PC-9 (cell line): Measurements from ENCODE around the gene UFC1. TPM values are rescaled to one million over a fixed set of nuclear protein-coding genes. Genes with fewer than 3 reads are reported as not detected.

Experiments used
- BruUV-seq: library from RNA; stranded (reverse); fragments of 400-500 nt; replicated peaks from 2 replicates; lab custom pipeline; 2021; lab: Mats Ljungman, UMichigan
- CTCF ChIA-PET: fragments of 300-600 bp; sonication (Branson Sonifier 250); formaldehyde crosslinking; loops from one replicate; lab custom pipeline; 2022; ENCODE audit warnings: antibody characterized with exemption; lab: Charles Lee
- POLR2A ChIA-PET: fragments of 300-600 bp; sonication (Branson Sonifier 250); formaldehyde crosslinking; loops from one replicate; lab custom pipeline; 2022; ENCODE audit warnings: antibody characterized with exemption; ENCODE audit not compliant: unreplicated experiment; lab: Charles Lee
- DNase-seq, 2 experiments: peaks; one replicate each; pipeline versions ENCODE4 v3.0.0 to v3.0.0-alpha.2; 2015 to 2022; ENCODE audit warnings: mixed read lengths in 1 of 2
- H2AFZ ChIP-seq: fragments of 200-600 bp; sonication (generic); 2 replicates; pipeline ENCODE4 v1.8.1; 2017; ENCODE audit warnings: antibody characterized with exemption
- H3F3A ChIP-seq: fragments of 200-600 bp; sonication (generic); 2 replicates; pipeline ENCODE4 v1.8.1; 2017; ENCODE audit warnings: antibody characterized with exemption, mild to moderate bottlenecking, low read depth; ENCODE audit not compliant: insufficient read depth
- H3K27ac ChIP-seq: fragments of 200-600 bp; sonication (generic); 2 replicates; pipeline ENCODE4 v1.6.1; 2016; ENCODE audit warnings: mixed run types
- H3K27me3 ChIP-seq: fragments of 200-600 bp; sonication (generic); 2 replicates; pipeline ENCODE4 v1.6.1; 2016; ENCODE audit warnings: low read depth, mixed run types; ENCODE audit not compliant: insufficient read depth
- H3K36me3 ChIP-seq: fragments of 200-600 bp; sonication (generic); 2 replicates; pipeline ENCODE4 v1.6.1; 2016; ENCODE audit warnings: low read depth, mixed run types
- H3K4me1 ChIP-seq: fragments of 200-600 bp; sonication (generic); replicated peaks from 2 replicates; pipeline ENCODE4 v1.6.1; 2016; ENCODE audit warnings: mixed run types; ENCODE audit not compliant: insufficient read depth
- H3K4me2 ChIP-seq: fragments of 200-600 bp; sonication (generic); 2 replicates; pipeline ENCODE4 v1.6.1; 2017; ENCODE audit warnings: mixed run types
- H3K4me3 ChIP-seq: fragments of 200-600 bp; sonication (generic); 2 replicates; pipeline ENCODE4 v1.6.1; 2016; ENCODE audit warnings: mixed run types
- H3K79me2 ChIP-seq: fragments of 200-600 bp; sonication (generic); 2 replicates; pipeline ENCODE4 v1.6.1; 2017; ENCODE audit warnings: low read depth, mixed run types
- H3K9me2 ChIP-seq: fragments of 200-600 bp; sonication (generic); 2 replicates; pipeline ENCODE4 v1.8.1; 2017; ENCODE audit warnings: mild to moderate bottlenecking; ENCODE audit not compliant: insufficient read depth
- H3K9me3 ChIP-seq: fragments of 200-600 bp; sonication (generic); 2 replicates; pipeline ENCODE4 v1.8.1; 2016; ENCODE audit warnings: low read depth; ENCODE audit not compliant: insufficient read depth
- H4K20me1 ChIP-seq: fragments of 200-600 bp; sonication (generic); 2 replicates; pipeline ENCODE4 v1.8.1; 2017; ENCODE audit not compliant: insufficient read depth
- CTCF ChIP-seq: fragments of 200-600 bp; sonication (generic); conservative IDR thresholded peaks from 2 replicates; pipeline ENCODE4 v1.6.1; 2017; ENCODE audit warnings: mixed run types, antibody characterized with exemption, mild to moderate bottlenecking, moderate library complexity
- EZH2 ChIP-seq: fragments of 200-600 bp; sonication (generic); IDR thresholded peaks from 2 replicates; pipeline ENCODE4 v1.8.0; 2017; ENCODE audit warnings: antibody characterized with exemption, low read depth
- intact Hi-C: fragments of 100-400 bp; cut with micrococcal nuclease; formaldehyde crosslinking; loops from one replicate; pipeline ENCODE4 v1.10.0; 2022; ENCODE audit not compliant: unreplicated experiment
- total RNA-seq: library from RNA; stranded (reverse); gene quantifications from 2 replicates; pipeline ENCODE4 v1.2.3, GENCODE V29; 2021

The UFC1 gene
- total RNA-seq, 1 experiment from 2014 or later: 74.9 TPM

- Histone ChIP-seq H2AFZ (no peak overlapping the region), H3K27ac (no peak overlapping the region), H3K79me2 (peaks cover 14% of the 10 kb centered on the region), H4K20me1 (no peaks in the 10 kb centered on the region), H3K36me3 (peaks cover 11% of the 10 kb centered on the region), H3K9me3 (no peaks in the 10 kb centered on the region), H3K4me1 (peaks cover 8% of the 10 kb centered on the region), H3K27me3 (no peaks in the 10 kb centered on the region), H3K4me3 (no peak overlapping the region), H3F3A (peaks cover 2% of the 10 kb centered on the region; the same call in 1 of the 2 replicates), H3K9me2 (no peaks in the 10 kb centered on the region), H3K4me2 (no peak overlapping the region)
- intact Hi-C loops: no loop called here
- TF ChIP-seq EZH2 (no peak), CTCF (no peak)
- no TSS peak for BruUV-seq
- CTCF ChIA-PET: no interaction called here
- DNase-seq: no peak
- POLR2A ChIA-PET: no interaction called here
These were observed 18.6 kb downstream of the UFC1 start for GRCh38 chr1:161172349-161172748.

- Histone ChIP-seq H3K4me3 (no peak overlapping the region), H3K9me3 (no peaks in the 10 kb centered on the region), H3K4me1 (peaks cover 10% of the 10 kb centered on the region), H3K9me2 (no peaks in the 10 kb centered on the region), H3K79me2 (peaks cover 14% of the 10 kb centered on the region), H3K36me3 (peaks cover 11% of the 10 kb centered on the region), H3K27ac (no peak overlapping the region), H2AFZ (no peak overlapping the region), H4K20me1 (no peaks in the 10 kb centered on the region), H3K4me2 (no peak overlapping the region), H3F3A (peaks cover 5% of the 10 kb centered on the region; the same call in 1 of the 2 replicates), H3K27me3 (no peaks in the 10 kb centered on the region)
- CTCF ChIA-PET: no interaction called here
- POLR2A ChIA-PET: no interaction called here
- intact Hi-C loops: no loop called here
- no peak for DNase-seq
- TF ChIP-seq CTCF: no peak
- TF ChIP-seq EZH2: no peak
- BruUV-seq: no TSS peak
These were observed 19.1 kb downstream of the UFC1 start for GRCh38 chr1:161172776-161173376.

GRCh38 chr1:161173711-161174110 lies 19.9 kb downstream of the UFC1 start:
- no peaks in the 10 kb centered on the region for H3K9me3 ChIP-seq
- DNase-seq: no peak
- H2AFZ ChIP-seq: no peak overlapping the region
- H3K4me1 ChIP-seq: peaks cover 15% of the 10 kb centered on the region
- intact Hi-C loops: no loop called here
- H3K27me3 ChIP-seq: no peaks in the 10 kb centered on the region
- no peak overlapping the region for H3K27ac ChIP-seq
- peaks cover 14% of the 10 kb centered on the region for H3K79me2 ChIP-seq
- BruUV-seq: no TSS peak
- peaks cover 8% of the 10 kb centered on the region; the same call in 1 of the 2 replicates for H3F3A ChIP-seq
- peaks cover 11% of the 10 kb centered on the region for H3K36me3 ChIP-seq
- no peak overlapping the region for H3K4me3 ChIP-seq
- TF ChIP-seq EZH2 (no peak), CTCF (no peak)
- no peaks in the 10 kb centered on the region for H4K20me1 ChIP-seq
- ChIA-PET CTCF (no interaction called here), POLR2A (no interaction called here)
- H3K9me2 ChIP-seq: no peaks in the 10 kb centered on the region
- H3K4me2 ChIP-seq: no peak overlapping the region
